ENCODE data around the gene CANT1.

CANT1 gene

DNA sequence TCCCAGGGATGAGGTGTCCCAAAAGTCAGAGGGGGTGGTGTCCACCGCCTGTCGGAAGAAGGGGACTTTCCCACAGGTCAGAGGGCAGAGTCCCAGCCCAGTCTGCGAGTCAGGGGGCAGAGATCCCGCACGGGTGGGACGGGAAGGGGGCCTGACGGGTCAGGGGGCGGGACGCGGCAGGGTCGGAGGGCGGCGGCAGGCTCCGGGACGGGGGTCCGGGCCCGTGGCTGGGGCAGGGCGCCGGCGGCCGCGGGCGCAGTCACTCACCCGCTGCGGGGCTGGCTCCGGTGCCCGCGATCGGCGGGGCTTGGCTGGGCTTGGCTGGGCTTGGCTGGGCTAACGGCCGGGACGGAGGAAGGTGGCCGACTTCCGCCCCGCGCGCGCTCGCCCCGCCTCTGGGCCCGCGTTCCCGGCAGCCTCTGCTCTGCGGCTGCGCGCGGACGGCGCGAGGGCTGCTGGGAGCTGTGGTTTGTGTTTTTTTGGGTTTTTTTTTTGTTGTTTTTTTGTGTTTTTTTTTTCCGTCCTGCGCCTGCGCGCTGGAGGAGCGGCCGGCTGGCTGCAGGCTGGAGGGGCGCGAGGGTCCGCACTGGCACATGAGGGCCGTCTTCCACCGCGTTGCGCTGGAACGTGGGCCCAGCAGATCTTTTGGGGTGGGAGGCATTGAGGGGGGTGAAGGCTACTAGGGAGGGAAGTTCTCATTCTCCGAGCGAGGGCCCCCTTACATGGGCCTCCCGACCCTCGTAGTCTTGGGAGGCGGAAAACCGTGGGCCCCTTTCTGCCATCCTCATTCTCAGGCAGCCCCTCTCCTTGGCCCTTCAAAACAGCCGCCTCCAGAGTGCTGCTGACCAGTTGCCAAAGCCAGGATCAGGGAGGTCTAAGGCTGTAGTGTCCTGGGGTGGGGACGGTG lies at the start of gene CANT1:
CANT1 (minus strand) TSS at position 368 of the 907 bp plus-strand sequence. CDS start 12,142 bp downstream, outside the sequence.
- peak; percentile 22 to 75 for DNase-seq

- no peak for DNase-seq
Observed at GRCh38 chr17:79057737-79058385, 48.3 kb upstream of the CANT1 start.

- DNase-seq: no peak
Observed at GRCh38 chr17:79055197-79055596, 45.6 kb upstream of the CANT1 start.

GRCh38 chr17:79054200-79054960 lies 44.8 kb upstream of the CANT1 start:
- no peak for DNase-seq

DNA sequence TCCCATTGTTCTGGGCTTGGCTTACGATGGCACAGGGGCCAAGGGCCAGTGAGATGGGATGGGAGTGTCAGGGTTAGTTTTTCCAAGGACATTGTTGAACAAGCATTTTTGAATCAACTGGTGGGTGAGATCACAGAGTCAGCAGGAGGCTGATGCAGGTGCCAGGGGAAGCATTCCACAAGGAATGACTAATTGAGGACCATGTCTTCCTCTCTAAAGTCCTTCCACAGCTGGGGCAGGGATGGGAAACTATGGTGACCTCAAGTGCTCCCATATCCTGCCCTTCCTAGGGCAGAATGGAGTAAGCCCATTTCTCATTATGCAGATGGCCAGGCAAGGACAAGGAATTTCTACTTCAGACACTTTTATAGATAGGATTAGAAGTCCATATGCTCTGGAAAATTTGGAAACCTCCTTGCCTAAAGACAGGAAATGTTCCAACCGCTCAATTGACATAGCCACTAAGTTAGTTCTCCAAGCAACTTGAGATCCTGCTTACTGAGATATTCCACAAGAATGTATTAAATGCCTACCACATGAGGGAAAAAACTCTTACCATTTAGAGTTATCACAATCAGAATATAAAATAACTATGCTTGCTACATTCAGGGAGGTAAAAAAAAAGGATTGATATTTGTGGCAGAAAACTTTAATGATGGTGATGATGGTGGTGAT lies 43.8 kb upstream of the CANT1 start:
- DNase-seq: no peak

DNA sequence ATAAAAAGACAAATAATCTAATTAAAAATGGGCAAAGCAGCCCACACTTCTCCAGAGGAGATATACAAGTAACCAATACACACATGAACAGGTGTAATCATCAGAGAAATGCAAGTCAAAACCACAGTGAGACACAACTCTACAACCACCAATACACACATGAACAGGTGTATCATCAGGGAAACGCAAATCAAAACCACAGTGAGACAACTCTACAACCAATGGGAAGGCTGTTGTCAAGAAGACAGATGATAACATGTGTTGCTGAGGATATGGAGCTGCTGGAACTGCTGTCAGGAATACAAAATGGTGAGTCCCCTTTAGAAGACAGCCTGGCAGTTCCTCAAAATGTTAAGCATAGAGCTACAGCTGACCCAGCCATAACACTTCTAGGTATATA lies 42.6 kb upstream of the CANT1 start:
- DNase-seq: no peak

- no peak for DNase-seq
Observed at GRCh38 chr17:79051306-79051705, 41.7 kb upstream of the CANT1 start.

- DNase-seq: no peak
Observed at GRCh38 chr17:79050551-79050950, 41.0 kb upstream of the CANT1 start.

- no peak for DNase-seq
Observed at GRCh38 chr17:79049821-79050220, 40.3 kb upstream of the CANT1 start.

- no peak for DNase-seq
Observed at GRCh38 chr17:79048826-79049755, 39.5 kb upstream of the CANT1 start.

GRCh38 chr17:79047923-79048825 lies 38.6 kb upstream of the CANT1 start:
- DNase-seq: no peak

DNA sequence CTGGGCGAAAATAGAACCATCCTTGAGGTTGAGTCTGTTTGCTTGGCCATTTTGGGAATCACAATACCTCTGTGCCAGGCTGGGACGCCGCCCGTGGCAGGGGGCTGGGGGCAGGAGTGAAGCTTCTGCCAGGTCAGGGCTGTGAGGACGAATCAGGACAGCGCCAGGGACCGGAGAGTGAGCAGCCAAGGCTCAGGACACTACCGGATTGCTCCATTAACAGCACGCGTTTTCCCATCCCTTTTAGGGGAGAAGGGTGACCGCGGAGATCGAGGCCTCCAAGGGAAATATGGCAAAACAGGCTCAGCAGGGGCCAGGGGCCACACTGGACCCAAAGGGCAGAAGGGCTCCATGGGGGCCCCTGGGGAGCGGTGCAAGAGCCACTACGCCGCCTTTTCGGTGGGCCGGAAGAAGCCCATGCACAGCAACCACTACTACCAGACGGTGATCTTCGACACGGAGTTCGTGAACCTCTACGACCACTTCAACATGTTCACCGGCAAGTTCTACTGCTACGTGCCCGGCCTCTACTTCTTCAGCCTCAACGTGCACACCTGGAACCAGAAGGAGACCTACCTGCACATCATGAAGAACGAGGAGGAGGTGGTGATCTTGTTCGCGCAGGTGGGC lies 37.8 kb upstream of the CANT1 start:
- DNase-seq: no peak

DNA sequence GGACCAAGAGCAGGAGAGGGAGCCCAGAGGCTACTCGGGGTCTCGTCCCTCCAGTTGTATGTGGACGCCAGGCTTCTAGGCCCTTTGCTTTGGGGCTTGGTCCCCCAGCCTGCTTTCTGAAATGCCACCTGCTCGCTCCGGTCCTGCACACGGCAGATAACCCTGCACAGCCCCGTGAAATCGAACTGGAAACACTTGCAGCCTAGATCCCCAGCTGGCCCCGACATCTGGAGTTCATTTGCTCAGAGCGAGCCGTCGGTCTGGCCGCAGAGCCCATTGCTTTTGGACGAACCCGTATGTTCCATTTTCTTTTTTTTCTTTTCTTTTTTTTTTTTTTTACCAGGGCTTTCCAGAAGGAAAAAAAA lies 37.3 kb upstream of the CANT1 start:
- no peak for DNase-seq

DNA sequence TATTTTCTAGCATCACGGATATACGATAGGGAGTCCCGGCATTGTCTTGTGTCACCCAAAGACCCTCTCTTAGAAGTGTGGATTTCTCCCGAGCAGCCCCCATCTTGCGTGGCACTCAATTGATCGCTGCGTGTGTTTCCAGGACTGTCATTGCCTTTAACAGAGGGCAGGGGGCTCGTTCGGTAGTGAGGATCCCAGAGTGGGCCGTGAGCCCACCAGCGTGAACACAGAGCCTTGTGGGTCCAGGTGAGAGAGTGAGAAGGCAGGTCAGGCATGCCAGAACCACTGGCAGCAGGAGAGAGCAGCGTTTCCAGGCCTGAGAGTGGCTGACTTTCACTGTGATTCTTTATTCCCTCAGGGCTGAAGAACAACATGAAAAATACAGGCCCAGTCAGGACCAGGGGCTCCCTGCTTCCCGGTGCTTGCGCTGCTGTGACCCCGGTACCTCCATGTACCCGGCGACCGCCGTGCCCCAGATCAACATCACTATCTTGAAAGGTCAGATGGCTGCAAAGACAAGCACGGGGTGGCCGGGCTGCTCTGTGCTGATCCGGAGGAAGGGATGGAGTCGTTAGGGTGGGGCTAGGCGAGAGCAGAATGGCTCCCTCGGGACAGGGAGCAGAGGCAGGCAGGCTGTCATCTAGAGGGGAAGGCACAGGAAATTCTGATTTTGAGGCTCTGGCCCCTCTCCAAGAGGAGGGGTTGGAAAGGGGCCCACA lies 36.8 kb upstream of the CANT1 start:
- no peak for DNase-seq

- DNase-seq: peak; percentile 55 to 70
Observed at GRCh38 chr17:79045842-79046196, 36.3 kb upstream of the CANT1 start.

- DNase-seq: no peak
Observed at GRCh38 chr17:79045001-79045729, 35.6 kb upstream of the CANT1 start.

DNA sequence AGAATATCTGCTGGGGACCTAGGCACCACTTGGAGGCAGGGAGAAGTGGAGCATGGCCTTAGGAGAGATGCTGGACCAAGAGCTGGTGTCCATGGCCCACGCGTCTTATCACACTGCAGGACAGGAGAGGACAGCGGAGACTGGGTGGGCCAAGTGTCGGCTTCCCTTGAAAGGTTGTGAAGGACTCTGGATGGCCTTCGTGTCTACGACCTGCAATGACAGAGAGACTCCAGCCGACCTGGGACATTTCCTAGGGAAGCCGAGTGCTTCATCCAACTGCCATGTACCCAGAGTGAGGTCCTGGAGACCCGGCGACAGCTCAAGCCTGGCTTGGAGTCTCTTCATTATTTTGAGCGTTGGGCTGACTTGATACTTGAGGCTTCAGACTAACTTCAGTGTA lies 34.9 kb upstream of the CANT1 start:
- DNase-seq: no peak

GRCh38 chr17:79043931-79044320 lies 34.4 kb upstream of the CANT1 start:
- DNase-seq: no peak
